GM18858 (cell line): ENCODE measurements around the gene UBE2QL1.

Experiments used
- ATAC-seq: cut with Tn5 transposase; IDR thresholded peaks from one replicate; pipeline ENCODE4 v1.9.1; 2021; ENCODE audit not compliant: unreplicated experiment

The UBE2QL1 gene

DNA sequence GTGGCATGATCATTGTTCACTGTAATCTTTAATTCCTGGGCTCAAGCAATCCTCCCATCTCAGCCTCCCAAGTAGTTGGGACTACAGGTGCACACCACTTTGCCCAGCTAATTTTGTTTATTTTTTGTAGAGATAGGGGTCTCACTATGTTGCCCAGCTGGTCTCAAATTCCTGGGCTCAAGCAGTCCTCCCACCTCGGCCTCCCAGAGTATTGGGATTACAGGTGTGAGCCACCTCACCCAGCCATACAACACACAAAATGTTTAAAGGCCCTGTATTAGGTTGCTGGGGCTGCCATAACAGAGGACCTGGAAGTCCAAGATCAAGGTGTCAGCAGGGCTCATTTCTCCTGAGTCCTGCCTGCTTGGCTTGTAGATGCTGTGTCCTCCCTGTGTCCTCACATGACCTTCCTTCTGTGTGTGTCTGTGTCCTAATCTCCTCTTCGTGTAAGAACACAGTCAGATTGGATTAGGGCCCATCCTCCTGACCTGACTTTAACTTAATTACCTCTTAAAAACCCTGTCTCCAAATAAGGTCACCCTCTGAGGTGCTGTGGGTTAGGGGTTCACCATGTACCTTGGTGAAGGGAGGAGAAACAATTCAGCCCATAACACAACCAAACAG, 5.4 kb downstream of the UBE2QL1 start:
- ATAC-seq = no peak

DNA sequence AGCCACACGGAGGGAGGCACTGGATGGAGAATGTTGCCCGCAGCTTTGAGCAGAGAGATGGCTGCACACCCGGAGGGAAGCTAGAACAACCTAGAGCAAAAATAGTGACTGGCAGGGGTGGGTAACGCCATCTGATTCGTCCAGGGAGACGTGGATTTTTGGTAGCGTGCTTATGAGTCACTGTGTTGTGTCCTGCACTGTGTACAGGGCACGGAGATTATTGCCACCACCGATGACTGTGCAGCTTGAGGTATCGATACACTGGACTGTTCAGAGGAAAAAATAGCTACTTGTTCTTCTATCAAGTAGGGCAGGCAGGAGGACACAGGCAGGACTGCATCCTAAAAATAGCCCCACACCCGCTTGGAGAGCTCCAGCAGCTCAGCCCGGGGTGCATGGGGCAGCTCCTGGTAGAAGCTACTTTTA, 6.0 kb downstream of the UBE2QL1 start:
- ATAC-seq = no peak

DNA sequence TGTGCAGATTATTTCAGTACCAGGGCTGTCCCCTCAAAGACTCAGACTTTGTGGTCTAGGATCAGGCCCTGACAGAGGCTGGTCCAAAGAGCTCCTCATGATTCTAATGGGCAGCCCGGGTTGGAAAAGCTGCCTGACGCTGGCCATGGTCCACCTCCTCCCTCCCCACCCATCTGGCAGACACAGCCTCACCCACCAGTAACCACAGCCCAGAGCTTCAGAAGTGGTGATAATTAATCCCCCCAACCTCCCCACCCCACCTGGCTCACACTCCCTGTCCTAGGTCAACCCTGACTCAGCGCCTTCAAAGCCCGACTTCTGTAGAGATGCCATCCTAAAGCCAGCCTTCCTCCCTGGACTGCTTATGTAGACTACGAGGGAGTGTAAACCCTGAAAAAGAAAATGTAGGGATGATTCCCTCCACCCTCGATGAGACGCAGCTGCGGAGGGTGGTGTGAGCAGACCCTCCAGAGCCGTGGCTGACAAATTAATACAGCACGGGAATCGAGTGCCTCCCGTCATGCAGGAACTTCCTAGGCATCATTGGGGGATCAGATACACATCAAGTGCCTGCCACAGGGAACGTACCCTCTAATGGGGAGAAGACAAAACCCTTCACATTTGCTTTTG, 7.0 kb downstream of the UBE2QL1 start:
- ATAC-seq = no peak

DNA sequence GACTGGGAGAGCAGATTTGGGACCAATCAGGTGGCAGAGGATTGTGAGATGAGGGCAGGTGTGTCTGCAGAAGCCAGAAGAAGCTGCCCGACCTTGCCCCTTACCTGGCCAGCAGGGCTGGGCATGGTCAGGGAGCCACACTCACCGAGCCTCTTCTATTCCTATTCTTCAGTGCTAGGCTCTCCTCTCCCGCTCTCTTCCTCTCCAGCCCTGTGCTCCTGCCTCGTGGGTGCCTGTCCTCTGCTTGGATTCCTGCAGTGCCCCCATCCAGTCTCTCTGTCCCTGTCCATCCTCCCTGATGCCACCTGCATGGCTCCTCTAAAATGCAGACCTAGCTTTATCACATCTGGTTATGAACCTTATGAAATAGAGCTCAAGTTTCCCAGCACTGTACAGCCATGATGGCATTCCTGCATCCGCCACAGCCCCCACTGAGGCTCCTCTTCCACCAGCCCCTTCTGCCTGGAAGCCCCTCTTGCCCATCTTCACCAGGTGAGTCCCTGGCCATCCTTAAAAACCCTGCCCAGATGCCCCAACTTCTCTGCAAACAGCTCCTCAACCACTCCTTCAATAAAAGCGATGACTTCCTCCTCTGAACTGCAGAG, 8.2 kb downstream of the UBE2QL1 start:
- ATAC-seq = no peak

DNA sequence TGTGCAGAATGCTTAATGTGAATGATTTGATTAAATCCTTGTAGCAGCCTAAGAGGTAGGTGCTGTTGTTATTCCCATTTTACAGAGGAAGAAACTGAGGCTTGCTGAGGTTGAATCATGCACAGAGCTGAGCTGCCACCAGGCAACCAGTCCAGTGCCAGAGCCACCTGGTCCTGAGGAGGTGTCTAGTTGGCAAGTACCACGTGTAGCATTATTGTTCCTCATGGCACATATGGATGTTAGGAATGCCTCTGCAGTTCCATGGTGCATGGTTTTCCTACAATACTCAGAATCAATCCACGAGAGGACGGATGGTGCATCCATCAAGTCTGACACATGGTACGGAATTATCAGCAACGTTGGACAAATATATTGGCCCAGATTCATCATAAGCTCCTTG, 8.9 kb downstream of the UBE2QL1 start:
- no peak for ATAC-seq

DNA sequence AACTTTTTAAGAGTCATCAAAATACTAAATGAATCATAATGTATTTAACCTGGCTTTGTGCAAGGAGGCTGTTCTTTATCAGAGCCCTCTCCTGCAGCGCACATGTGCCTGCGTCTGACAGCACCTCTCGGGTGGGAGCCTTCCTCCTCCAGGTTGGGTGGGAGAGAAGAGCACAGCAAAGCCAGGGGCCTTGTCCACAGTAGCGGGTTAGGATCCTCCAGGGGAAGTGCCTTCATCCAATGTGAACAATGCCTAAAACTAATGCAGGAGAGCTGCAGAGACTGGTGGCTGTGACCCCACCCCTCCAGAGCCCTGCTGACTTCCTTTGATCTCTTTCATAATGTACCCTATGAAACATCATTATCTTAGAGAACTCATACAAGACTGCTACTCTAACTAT, 10.2 kb downstream of the UBE2QL1 start:
- no peak for ATAC-seq

DNA sequence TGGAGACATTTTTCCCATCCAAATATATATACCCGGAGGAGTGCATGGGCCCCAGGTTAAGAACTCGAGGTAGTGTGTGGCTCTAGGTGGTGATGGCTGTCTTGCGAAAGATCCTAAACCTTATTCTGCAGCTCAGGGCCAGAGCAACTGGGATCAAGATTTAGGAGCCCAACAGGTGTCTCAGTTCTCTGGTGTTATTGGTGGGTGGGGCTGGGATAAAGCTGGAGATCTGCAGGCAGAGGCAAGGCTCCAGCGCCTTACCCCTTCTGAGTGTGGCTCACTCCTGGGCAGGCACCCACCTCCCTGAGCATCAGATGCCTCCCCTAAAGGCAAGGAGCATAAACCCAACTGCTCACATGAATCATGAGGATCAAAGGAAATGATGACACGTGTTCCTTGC, 11.2 kb downstream of the UBE2QL1 start:
- ATAC-seq = no peak

DNA sequence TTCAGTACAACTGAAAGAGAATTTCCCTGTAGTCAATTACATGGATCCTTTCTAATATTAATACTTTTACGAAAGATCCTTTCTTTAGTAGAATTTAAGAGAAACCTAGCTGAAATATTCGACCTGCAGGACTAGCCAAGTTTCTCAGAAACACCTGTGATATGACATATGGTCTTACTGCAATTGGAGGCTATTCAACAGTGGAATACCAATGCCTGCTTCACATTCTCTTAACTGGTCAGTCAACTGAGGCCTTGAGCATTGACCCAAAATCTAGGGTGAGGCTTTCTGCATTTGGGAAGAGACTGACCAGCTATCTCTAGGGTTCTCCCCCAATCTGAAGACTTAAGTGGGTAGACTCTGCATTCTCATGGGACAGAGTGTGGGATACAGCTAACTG, 12.3 kb downstream of the UBE2QL1 start:
- ATAC-seq = no peak

DNA sequence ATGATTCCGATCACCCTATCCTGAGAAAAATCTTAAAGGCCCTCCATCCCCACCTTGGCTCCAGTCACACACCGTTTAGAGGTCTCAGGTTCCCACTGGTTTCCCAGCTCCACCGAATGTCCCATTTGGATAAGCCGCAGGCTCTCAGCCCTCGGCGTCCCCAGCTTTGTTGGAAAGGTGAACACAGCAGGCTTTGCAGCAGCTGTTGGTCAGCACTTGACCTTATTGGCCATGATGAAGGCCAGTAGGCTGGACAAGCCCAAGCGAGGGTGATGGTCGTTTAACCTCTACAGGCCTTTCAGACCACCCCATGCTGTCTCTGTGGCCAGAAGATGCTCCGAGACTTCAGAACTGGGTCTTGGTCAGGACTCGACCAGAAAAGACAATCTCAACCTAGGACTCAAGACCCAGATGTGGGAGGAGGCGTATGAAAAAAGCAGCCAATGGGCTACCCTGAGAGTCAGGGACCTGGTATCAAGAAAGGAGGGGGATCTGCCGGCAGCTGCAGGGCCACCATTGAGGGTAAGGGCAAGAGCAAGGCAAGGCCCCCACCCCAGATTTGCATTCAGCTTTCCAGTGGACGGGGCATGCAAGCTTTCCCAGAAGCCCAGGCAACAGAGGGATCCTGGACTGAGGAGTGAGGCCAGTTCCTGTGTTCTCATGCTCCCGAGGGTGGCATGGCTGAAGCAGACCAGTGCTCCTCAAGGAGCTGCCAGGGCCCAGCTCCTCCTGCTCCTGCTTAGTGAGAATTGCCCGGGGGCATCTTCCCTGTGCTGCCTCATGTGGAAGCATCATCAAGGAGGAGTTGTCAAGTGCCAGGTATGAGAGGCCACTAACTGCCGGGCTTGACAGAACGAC, 13.4 kb downstream of the UBE2QL1 start:
- ATAC-seq = no peak

DNA sequence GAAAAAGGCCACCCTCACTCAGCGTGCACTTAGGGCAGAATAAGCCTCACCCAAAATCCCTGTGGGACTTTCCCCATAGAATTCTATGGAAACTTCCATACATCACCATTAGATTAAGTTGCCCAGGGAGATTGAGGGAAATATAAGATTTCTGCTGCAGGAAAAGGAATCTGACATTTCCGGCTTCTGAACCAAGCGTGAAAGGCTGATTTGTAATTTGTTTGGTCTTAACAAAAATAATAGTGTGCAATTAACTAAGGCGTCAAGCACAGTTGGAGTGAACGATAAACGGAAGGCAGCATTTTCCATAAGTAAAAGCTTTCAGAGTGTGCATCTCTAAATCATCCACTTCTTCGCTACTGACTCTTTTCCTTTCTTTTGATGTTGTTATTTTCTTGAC, 14.0 kb downstream of the UBE2QL1 start:
- no peak for ATAC-seq

DNA sequence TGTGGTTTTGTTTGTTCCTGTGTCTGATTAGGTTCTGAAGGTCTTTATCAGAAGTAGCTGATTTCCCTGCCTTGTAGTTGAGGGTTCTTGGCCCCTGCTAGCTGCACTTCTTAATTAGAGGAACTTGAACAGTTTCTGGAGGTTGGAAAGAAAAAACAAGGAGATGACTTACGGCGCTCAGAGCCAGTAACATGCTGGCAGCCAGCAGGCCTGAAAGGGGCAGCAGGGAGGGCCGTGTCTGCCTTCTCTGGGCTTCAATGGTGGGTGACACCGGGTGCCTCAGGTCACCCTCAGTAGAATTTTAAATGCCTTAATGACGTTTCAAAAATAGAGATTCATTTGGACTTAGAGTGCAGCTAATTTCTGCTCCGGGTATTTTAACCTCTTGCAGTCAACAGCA, 15.8 kb downstream of the UBE2QL1 start:
- no peak for ATAC-seq

DNA sequence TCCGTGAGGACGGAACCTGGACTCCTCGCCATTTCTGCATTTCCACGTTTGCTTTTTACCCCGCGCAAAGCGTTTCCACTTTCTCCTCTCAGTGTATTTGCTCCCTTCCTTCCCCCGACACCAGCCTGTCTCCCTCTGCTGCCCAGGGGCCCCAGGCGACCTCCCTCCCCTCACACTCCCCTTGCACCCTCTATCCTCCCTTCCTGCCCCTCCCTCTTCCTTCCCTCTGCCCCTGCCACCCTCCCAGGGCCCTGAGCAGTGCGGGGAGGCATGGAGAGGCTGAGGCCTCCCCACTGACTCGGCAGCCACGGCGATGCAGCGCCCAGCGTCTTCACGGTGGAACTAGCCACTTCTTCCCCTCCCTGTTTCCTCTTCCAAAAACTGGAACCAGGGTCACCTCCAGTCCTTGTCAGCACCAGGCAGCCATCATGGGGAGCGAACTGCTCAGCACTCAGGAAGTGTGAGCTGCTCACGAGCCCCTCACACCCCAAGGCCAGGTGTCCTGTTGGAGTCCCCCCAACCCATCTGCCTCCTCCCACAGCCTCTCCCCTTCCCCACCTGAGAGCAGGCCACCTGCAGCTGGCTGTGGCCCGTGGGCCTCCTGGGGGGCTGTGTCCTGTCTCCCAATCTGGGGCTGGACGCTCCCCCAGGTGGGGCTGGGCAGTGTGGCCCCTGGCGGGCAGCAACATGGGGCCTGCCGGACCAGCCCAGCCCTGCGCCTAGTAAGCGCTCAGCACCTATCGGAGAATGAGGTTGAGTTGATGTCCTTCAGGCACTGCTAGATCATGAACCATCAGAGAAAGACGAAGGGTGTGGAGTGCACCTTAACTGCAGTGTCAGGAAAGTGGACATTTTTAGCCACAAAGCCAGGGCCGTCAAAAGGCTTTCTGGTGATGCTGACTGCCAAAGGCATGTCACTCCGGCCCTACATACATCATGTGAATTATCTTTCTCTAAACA, 17.5 kb downstream of the UBE2QL1 start:
- ATAC-seq = no peak

DNA sequence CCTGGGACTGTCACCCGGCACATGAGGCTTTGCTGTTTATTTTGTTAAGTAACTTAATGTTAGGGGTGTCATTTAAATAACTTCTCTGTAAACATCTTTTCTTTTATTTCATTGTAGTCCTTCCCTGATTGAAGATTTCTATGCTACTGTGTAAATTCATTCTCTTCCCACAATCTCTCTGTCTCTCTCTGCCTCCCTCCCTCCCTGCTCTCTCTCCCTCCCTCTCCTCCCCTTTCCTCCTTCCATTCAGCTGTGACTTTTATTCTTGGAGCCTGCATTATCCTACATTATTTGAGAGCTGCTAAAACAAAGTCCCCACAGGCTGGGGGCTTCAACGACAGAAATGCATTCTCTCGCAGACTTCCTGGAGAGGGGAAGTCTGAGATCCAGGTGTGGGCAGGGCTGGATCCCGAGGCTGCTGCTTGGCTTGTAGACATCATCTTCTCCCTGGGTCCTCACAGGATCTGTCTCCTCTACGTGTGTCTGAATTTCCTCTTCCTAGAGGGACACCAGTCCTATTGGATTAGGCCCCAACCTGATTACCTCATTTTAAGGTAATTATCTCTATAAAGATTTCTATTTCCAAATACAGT, 18.4 kb downstream of the UBE2QL1 start:
- ATAC-seq = no peak

DNA sequence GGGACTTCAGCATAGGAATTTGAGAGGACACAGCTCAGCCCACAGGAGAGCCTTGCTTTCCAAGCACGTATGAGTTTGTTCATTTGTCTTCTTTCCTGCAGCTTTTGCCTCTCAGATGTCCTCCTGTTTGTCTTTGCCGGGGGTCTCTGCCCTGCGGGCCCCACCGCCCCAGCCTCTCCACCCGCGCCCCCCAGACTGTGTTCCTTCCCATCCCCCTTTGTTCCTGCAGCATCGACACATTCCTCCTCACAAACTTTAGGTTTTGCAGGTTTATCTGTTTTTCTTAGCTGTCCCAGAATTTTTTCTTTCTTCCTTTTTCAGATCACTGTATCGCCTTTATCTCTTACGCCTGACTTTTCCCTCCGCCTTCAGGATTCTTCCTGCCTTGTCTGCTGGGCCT, 18.9 kb downstream of the UBE2QL1 start:
- ATAC-seq = no peak

DNA sequence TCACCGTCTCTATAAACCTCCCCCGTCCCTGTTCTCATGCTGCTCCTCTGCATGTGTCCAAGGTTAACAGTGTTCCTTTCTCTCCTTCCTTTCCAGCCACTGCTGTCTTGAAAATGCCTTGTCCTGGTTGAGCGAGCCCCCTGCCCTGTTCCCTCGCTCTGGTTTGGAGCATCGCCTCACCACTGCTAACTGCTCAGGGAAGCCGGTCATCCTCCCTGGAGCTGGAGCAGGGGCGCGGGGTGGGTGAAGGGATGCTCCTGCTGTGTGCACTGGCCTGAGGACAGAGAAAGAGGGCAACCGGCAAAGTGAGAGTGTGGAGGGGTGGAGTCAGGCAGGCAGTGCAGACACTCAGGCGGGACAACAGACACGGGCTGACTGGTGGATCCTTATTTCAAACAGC, 19.4 kb downstream of the UBE2QL1 start:
- ATAC-seq = no peak

DNA sequence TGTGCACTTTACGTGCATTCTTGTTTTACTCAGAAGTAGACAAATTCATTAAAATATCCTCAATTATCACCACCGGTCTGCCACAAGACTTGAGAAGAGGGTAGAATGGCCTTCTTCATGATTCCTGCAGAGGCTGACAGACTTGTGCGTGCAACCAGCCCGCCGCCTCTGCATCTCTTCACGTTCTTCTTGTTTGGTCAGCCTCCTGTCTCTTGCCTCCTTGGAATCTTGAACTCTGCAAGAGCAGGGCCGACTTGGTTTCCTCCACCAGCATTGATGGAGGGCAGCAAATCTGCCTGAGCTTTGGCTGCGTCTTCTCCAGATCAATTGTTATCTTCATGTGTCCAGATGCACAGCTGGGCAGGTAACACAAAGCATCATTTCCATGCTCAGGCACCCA, 20.2 kb downstream of the UBE2QL1 start:
- no peak for ATAC-seq

DNA sequence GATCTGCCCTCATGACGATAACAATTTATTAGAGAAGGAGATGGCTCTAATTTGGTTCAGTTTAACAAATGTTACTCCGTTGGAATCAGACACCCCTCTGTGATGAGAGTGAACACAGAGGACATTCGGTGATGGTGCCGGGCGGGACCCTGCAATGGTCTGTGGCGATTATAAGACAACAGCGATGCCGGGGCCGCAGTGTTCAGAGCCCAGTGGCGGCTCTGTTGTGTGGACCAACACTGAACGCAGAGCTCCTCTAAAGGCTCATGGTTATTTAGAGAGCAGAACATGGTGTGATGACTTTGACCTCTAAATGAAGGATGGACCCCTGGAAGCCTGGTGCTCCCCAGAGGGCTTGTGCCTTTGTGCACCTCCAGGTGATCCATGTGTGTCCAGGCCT, 21.2 kb downstream of the UBE2QL1 start:
- ATAC-seq = no peak

DNA sequence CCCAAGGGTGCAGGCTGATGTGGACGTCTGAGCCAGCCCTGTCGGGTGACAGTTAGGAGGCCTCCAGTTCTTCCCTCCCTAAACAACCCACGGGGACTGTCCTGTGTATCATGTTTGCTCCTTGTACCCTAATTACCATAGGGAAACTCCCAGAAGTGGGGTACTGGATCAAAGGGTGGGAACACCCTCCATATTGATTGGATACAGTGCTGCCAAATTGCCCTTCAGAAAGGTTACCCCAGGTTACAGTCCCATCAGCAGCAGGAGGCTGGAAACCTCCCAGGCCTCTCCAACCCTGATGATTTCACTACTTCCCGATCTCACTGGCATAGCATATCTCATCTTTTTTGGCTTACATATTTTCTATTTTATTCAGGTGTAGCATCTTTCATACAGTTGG, 22.0 kb downstream of the UBE2QL1 start:
- ATAC-seq = no peak

DNA sequence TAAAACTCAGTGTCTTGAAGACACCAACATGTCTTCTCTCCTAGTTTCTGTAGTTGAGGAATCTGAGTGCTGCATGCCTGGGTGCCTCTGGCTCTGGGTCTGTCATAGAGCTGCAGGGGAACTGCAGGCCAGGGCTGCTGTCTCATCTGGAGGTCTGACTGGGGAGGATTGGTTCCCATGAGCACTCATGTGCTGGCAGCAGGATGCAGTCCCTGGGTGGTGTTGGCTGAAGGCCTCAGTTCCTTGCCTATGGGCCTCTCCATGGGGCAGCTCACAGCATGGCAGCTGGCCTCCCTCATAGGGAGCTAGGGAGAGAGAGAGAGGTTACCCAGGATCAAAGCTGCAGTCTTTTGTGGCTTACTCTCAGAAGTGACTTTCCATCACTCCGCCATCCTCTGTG, 22.6 kb downstream of the UBE2QL1 start:
- no peak for ATAC-seq

DNA sequence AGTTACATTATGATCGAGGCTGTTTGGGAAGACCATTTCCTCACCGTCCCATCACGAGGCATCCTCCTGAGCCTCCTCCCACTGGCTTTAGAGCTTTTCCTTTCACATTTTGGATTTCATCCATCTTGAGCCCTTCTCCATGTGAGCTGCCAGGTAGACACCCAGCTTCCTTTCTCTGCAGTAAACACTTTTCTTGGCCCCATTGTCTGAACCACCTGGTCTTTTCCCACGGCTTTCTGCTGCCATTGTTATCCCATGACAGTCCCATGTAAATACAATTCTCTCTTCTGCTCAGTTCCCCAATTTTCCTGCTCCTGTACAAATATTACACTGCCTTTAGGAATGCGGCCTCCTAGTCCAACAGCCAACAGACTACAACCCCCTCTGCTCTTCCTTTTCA, 24.1 kb downstream of the UBE2QL1 start:
- no peak for ATAC-seq
